HG03280 (cell line): ENCODE results near the gene PRSS38.
A peak's percentile ranks its signal among the peaks of the same experiment; 100 is the strongest.

Experiments used
- ATAC-seq: cut with Tn5 transposase; IDR thresholded peaks from one replicate; pipeline ENCODE4 v1.9.1; 2021; ENCODE audit warnings: mild to moderate bottlenecking, moderate library complexity; ENCODE audit not compliant: unreplicated experiment

PRSS38 gene

GRCh38 chr1:227778401-227778947 is 37.0 kb upstream of the PRSS38 start:
- no peak for ATAC-seq

GRCh38 chr1:227779021-227779441 is 36.4 kb upstream of the PRSS38 start:
- ATAC-seq = no peak

GRCh38 chr1:227779685-227780084 is 35.8 kb upstream of the PRSS38 start:
- no peak for ATAC-seq

DNA sequence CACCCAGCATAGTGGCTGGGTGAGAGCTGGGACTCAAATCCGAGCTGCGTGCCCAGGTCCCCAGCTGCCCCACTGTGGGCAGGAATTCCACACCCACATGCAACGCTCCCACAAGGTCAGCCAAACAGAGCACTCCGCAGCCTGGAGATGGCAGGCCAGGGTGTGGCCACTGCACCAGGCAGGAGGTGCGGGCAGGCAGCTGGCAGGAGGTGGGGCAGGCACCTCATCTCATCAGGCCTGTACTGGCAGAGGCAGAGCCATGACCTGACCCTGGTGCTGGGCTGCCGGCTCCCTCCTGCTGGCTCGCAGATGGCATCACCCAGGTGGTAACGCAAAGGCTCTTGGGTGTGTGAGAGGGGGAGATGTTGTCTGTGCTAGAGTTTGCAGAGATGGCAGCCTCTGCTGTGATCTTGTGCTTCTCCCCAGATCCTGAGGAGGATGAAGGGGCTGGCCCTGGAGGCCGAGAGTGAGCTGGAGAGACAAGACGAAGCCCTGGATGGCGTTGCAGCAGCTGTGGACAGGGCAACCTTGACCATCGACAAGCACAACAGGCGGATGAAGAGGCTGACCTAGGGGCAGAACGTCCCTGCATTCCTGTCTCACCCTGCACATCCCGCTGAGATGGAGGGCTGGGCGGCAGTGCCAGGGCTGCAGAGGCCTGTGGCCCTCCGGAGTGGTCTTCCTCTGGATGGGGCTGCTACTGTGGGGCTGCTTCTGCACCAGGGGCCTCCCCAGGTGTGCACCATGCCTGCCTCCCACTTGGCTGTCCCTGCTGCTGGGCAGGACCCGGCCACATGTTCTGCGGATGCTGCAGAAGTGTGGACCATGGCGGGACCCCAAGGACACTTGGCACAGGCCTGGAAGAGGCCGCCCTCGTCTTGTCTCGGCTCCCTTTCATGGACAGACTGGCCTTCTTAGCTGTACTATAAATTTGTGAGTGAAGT is 35.1 kb upstream of the PRSS38 start:
- no peak for ATAC-seq

DNA sequence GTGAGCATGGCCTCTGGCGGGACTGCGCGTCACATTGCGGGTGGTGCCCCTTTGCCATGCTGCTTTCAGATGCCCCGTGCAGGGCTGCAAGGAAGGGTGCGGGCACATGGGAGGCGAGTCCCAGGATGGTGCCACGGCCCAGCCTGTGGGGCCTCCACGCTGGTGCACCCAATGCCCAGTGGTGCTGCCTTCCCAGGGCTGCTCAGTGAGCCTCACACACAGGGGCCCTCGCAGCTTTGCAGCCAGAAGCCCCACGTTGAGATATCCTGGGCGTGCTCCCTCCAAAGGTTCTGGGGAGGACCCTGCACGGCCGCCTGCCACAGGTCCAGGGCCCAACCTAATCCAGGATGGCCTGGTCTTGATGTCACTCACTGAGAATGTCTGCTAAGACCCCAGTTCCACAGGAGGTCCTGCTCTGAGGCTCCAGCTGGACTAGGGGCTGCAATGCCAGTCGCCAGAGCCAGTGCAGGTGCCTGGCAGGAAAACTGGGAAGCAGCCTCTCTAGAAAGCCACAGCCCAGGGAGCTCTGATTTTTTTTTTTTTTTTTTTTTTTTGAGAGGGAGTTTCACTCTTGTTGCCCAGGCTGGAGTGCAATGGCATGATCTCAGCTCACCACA is 34.1 kb upstream of the PRSS38 start:
- ATAC-seq = no peak

- ATAC-seq = no peak
Measured at GRCh38 chr1:227782226-227782625, 33.2 kb upstream of the PRSS38 start.

DNA sequence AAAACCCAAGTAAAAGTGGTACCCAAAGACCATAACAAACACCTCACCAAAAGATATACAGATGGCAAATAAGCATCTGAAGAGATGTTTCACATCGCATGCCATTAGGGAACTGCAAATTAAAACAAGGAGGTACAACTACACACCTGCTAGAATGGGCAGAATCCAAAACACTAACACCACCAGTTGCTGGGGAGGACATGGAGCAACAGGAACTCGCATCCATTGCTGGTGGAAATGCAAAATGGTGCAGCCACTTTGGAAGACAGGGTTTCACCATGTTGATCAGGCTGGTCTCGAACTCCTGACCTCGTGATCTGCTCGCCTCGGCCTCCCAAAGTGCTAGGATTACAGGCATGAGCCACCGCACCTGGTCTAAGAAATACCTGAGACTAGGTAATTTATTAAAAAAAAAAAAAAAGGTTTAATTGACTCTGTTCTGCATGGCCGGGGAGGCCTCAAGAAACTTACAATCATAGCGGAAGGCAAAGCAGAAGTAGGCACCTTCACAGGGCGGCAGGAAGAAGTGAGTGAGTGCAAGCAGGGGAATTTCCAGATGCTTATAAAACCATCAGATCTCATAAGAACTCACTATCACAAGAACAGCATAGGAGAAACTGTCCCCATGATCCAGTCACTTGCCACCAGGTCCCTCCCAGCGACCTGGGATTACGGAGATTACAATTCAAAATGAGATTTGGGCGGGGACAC is 30.2 kb upstream of the PRSS38 start:
- ATAC-seq = no peak

- no peak for ATAC-seq
Measured at GRCh38 chr1:227785805-227786671, 29.4 kb upstream of the PRSS38 start.

DNA sequence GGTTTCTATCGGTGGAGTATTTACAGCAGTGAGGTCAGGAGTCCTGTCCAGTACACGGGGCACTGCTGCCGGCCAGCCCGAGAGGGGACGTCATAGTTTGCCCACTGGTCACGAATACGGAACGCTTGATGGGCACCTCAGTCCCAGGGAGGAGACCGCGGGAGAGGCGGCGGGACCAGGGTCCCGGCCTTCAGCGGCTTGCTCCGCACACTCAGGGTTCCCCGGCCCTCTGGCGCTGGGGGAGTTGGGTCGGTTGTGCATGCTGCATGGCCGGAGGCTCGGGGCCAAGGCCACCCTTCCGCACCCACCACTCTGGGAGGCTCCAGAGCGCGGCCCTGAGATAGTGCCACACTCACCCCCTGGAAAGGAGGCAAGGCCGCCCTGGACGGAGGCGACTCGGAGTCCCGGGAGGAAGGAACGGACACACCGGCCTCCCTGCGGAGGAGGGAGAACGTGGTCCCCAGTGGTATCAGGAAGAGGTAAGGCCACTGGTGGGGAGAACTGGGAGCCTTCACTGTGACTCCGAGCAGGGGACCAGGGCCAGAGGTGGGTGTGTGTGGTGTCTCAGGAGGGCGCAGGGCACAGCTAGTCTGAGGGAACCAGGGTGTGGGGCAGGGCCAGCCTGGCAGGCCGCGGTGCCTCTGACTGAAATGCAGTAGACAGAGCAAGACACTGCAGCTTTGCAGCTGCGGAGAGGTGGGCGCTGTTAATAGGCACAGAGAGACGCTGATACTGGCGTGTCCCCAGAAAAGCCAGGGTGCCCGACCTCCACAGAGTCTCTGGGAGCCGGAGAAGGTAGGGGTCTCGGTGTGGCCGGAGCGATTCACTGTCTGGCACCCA is 28.6 kb upstream of the PRSS38 start:
- no peak for ATAC-seq

GRCh38 chr1:227787513-227788270 is 27.8 kb upstream of the PRSS38 start:
- ATAC-seq = peak; percentile 93

DNA sequence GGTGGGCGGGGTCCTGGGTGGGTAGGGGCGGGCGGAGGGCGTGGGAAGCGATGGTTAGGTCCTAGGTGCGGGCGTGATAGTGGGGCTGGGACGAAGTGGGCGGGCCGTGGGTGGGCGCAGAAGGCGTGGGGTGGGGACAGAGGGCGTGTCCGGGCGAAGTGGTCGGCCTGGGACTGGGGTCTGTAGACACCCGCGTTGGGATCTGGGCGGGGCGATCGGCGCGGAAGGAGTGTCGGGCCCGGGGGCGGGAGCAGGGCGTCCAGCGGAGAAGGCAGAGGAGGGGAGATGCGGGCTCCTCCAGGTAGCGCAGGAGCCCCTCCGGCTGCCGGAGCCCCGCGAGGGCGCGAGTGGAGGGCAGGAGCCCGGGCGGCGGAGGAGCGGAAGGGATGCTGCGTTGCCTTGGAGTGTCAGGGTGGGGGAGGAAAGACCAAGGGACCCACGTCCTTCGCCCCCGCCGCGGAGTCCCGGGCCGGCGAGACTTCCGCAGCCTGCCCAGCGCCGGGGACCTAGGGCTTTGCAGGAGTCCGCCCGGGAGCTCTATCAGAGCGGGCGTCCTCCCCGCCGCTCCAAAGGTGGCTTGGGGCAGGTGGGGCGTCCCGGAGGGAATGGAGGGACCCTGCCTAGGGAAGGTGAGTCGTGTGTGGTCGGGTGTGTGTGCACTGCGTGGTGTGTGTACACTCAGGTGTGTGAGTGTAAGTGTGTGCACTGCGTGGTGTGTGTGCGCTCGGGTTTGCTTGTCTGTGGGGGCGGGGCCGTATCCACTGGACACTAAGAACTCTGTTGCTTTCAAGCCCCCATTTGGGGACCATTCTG is 27.0 kb upstream of the PRSS38 start:
- ATAC-seq = peak; percentile 61

DNA sequence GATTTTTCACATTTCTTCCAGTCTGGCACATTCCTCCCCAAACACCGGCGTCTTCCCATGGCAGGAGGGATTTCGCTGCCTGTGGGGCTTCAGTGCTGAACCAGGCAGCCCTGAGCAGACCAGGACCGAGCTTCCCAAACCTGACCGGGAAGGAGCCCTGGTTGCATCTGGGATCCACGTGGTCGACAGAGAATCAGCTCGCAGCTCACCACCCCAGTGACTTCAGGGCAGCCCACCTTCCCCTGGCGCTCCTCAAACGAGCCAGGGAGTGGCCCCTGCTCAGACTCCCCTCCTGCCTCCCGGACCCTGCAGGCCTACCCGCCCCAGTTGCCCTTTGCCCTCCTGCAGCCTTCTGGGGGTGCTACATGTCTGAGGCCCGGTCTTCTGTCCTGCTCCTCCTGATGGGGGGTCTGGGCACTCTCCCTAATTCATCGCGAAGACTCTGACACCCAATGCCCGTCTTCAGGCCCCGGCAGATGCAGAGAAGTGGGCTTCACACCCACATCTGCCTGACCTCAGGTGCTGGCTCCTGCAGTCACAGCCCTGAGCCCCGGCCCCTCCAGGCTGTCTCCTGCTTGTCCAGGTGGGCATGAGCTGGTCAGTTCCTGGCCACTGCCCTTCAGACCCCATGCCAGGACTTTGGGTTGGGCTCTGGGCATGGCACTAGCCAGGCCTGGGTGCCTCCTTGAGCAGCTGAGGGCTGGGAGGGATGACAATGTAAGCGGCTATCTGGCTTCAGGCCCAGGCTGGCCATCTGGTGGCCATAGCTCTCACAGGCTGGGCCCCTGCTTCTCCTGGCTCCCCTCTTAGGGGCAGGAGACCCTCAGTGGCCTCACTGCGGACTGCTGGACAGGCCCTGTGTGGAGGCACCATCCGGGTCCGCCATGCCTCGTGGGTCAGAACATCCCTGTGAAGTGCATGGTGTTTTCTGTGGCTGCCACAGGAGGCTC is 26.1 kb upstream of the PRSS38 start:
- ATAC-seq = no peak

DNA sequence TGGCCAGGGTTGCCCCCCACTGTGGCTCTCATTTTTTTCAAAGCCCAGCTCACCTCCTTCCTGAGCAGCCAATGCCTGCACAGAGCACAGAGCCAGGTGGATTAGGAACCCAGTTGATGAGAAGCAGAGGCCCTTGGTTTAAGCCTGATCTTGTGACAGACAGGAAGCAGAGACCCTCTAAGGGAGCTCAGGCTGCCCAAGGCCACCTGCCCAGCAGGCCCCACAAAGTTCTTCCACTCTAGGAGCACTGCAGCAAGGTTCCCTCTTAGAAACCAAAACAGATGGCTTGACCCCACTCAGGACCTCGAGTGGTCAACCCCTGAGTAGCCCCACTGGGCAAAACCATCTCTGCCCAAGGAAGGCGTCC is 25.5 kb upstream of the PRSS38 start:
- no peak for ATAC-seq

GRCh38 chr1:227790868-227791267 is 24.6 kb upstream of the PRSS38 start:
- ATAC-seq = no peak

- no peak for ATAC-seq
Measured at GRCh38 chr1:227791425-227792143, 23.9 kb upstream of the PRSS38 start.
